Aorta (tissue), 5 donors: Measurements from ENCODE around the gene MFAP3L. TPM values are rescaled to one million over a fixed set of nuclear protein-coding genes. Genes with fewer than 3 reads are reported as not detected.
A peak's percentile ranks its signal among the peaks of the same experiment; 100 is the strongest.

Source experiments
- ATAC-seq: fragments of 200-7000 bp; cut with Tn5 transposase; one replicate; pipeline ENCODE4 v1.9.1; 2022; ENCODE audit warnings: moderate library complexity; ENCODE audit not compliant: low FRiP score
- DNase-seq, 2 donors: peaks; one replicate each; pipeline ENCODE4 v3.0.0-alpha.2; 2020
- H3K27ac ChIP-seq, 2 donors: one replicate each; pipeline ENCODE4 v1.5.1; 2013; ENCODE audit warnings: low read length in 2 of 2, mild to moderate bottlenecking in 2 of 2, moderate library complexity in 2 of 2, control low read depth in 1 of 2, inconsistent platforms in 1 of 2, low read depth in 1 of 2
- H3K27me3 ChIP-seq, 2 donors: one replicate each; pipeline ENCODE4 v1.6.1; 2013; ENCODE audit warnings: control low read depth in 1 of 2, low read length in 1 of 2, mild to moderate bottlenecking in 1 of 2, moderate library complexity in 1 of 2; ENCODE audit not compliant: insufficient read depth in 2 of 2, control insufficient read depth in 1 of 2
- H3K36me3 ChIP-seq, 2 donors: one replicate each; pipeline ENCODE4 v1.6.1; 2013; ENCODE audit warnings: control low read depth in 1 of 2, low read length in 1 of 2, mild to moderate bottlenecking in 1 of 2; ENCODE audit not compliant: insufficient read depth in 2 of 2, control insufficient read depth in 1 of 2
- H3K4me1 ChIP-seq, 2 donors: one replicate each; pipeline ENCODE4 v1.6.1; 2013; ENCODE audit warnings: low read length in 2 of 2, control low read depth in 1 of 2, mild to moderate bottlenecking in 1 of 2, moderate library complexity in 1 of 2; ENCODE audit not compliant: insufficient read depth in 2 of 2, control insufficient read depth in 1 of 2
- H3K4me3 ChIP-seq, 2 donors: one replicate each; pipeline ENCODE4 v1.5.1; 2013; ENCODE audit warnings: low read length in 2 of 2, control low read depth in 1 of 2, mild to moderate bottlenecking in 1 of 2
- H3K9me3 ChIP-seq: one replicate; pipeline ENCODE4 v1.6.1; 2013; ENCODE audit warnings: mild to moderate bottlenecking, low read length; ENCODE audit not compliant: control insufficient read depth
- WGBS, 2 donors: extraction: QIAGEN DNeasy Blood & Tissue Kit; methylation state at CpG; one replicate each; pipeline ENCODE4 v1.1.7; 2013; 5-methylcytosine and 5-hydroxymethylcytosine counted together
- intact Hi-C, 2 donors: fragments of 100-400 bp; cut with DNase I; formaldehyde crosslinking; loops; one replicate each; pipeline versions ENCODE4 v1.14.2 to v1.15.0; 2022
- polyA plus RNA-seq, 2 donors: library from polyadenylated mRNA; stranded (reverse); fragments of 200-250 nt; gene quantifications; one replicate each; pipeline ENCODE4 v1.2.3, GENCODE V29; 2013
- total RNA-seq, 2 donors: library from RNA; stranded (reverse); fragmentation: NEBNext Ultra II Directional; extraction: Animal tissue kit (Norgen Biotek cat#: 25700); gene quantifications; one replicate each; pipeline ENCODE4 v1.2.1, GENCODE V29; 2021
- donor health status: healthy with polysubstance abuse.
- donor health status: Bipolar disorder and iron deficiency.
- donor health status: DM: no; HTN: no; CAD: no.
- donor health status: DM: no; HTN: no; CAD: no.
- donor health status: DM: yes; HTN: yes; CAD: no.

MFAP3L gene
- total and polyA plus RNA-seq, 4 donors: 1.9 to 12.4 (median 7.0) TPM

DNA sequence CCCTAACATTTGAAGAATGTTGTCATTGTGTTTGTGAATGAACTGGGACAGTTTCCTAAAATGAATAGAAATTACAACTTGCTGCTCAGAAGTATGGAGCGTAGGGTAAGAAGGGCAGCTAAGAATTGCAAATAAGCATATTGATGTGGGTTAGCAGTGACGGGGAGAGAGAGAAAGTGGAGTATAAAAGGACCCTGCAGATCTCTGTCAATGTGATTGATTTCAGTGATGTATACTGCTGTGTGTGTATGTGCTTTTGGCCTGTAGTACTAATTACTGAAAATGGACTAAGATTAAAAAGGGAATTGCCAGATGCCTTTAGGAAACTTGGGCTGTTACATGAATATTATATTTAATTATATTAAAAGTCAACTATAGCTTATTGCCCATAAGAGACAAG is 7.8 kb upstream of the MFAP3L start:
- DNase-seq: no peak
- Histone ChIP-seq H3K36me3 (no peaks in the 10 kb centered on the region), H3K4me1 (no peaks in the 10 kb centered on the region), H3K9me3 (no peaks in the 10 kb centered on the region), H3K4me3 (no peak overlapping the region), H3K27ac (no peak overlapping the region), H3K27me3 (no peaks in the 10 kb centered on the region)
- WGBS, 2 donors: 95 to 96% methylated on average over 2 of the region's 2 CpGs
- no peak for ATAC-seq
- intact Hi-C loops: no loop called here

DNA sequence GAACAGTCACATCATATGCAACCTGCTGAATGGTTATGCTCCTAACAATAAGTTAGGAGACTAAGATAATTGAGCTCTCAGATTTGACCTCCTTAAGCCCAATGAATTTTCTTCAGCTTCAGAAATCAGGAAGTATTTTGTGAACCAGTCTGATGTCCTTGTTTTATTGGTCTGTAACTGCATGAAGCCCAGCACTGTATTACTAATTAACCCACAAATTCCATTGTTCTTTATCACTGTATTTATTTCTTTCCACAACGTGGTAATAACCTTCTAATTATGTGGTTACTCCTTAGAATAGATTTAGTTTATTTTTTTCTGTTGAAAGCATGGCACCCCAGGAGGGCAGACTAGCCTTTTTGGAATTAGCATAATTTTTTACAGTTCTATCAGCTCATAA is 3.9 kb upstream of the MFAP3L start:
- Histone ChIP-seq H3K36me3 (no peaks in the 10 kb centered on the region), H3K27me3 (no peaks in the 10 kb centered on the region), H3K27ac (no peak overlapping the region), H3K4me1 (no peaks in the 10 kb centered on the region), H3K9me3 (no peaks in the 10 kb centered on the region), H3K4me3 (no peak overlapping the region)
- ATAC-seq (no peak), DNase-seq (no peak)
- intact Hi-C loops: no loop called here
- 48 to 57% methylated on average over 1 of the region's 1 CpG for WGBS, 2 donors

DNA sequence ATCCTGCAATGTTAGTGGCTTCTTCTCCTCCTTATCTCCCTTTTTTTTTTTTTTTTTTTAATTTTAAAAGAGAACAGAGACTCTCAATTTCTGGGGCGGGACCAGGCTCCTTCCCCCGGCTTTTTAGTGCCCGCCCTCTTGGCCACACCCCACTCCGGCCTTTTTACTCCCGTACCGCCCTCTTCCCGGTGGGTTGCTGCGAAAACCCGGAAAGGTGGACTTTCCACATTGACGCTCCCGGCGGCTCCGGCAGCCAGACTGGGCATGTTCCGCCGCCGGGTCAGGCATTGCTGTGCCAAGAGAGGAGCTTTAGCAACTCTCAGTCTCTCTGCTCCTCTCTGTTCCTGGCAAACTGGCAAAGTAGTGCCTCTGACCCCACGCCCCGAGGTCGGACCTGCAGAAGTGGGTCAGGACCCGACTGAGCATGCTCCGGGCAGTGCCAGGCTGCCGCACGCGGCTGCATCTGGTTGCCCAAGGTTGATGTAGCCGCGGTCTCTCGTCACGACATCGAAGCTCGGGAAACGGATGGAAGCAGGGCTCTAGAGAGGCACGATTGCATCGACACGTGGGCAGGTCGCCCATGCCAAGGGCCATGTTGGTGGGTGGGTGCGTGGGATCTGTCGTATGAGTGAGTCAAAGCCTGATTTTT is 1.1 kb upstream of the MFAP3L start:
- H3K36me3 ChIP-seq: no peaks in the 10 kb centered on the region
- ATAC-seq (peak; percentile 96), DNase-seq (peak; percentile 97 to 98)
- no peak overlapping the region for H3K27ac ChIP-seq
- no peaks in the 10 kb centered on the region for H3K9me3 ChIP-seq
- 2 to 3% methylated on average over 37 of the region's 37 CpGs for WGBS, 2 donors
- no peaks in the 10 kb centered on the region for H3K4me1 ChIP-seq
- no peaks in the 10 kb centered on the region for H3K27me3 ChIP-seq
- peak overlapping the region; percentile 71 to 99 for H3K4me3 ChIP-seq
- intact Hi-C loops: loop anchor here (5.0 to 10.0 kb wide), 4 partner anchors 60 to 413 kb away; partner anchors contain the start of gene NEK1 (in 1 of the 2)

DNA sequence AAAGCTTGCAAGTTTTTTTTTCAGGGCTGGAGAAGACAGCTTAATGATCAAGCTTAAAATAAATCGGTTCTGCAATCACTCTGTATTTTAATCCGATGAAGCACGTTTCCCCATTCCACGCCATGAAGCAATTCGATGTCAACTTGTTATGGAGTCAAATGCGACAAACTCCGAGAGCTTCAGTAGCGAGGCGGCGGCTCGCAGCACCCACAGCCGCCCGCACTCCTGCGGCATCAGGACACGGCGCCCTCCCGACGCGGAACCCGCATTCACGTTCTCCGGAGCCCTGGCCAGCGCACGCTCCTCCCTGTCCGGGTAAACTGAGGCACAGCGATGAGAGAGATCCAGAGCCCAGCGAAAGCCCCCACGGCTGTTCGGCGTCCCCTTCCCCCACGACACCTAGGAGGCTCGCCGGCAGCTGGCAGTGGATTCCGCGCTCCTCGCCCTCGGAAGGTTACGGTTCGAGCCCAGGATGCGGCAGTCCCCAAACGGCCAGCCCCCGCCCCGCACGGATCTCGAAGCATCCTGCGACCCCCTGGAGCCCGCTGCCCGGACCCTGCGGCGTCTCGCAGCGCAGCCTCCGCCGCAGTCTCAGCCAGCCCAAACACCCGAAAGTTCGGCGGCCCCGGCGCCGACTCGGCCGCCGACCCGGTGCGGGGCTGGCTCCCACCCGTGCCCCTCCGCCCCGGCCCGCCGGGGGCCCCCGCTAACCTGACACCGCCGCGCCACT is 507 bp downstream of the MFAP3L start:
- no peak overlapping the region for H3K27ac ChIP-seq
- H3K9me3 ChIP-seq: no peaks in the 10 kb centered on the region
- intact Hi-C loops: loop anchor here (5.0 to 10.0 kb wide), 4 partner anchors 58 to 411 kb away; partner anchors contain the start of gene NEK1 (in 1 of the 2)
- peak overlapping the region; percentile 74 to 99 for H3K4me3 ChIP-seq
- H3K4me1 ChIP-seq: peaks cover 0 to 3% of the 10 kb centered on the region in 2 donors
- ATAC-seq (no peak), DNase-seq (peak; percentile 58 to 79)
- H3K36me3 ChIP-seq: no peaks in the 10 kb centered on the region
- no peaks in the 10 kb centered on the region for H3K27me3 ChIP-seq
- 3 to 4% methylated on average over 63 to 74 of the region's 74 CpGs for WGBS, 2 donors

DNA sequence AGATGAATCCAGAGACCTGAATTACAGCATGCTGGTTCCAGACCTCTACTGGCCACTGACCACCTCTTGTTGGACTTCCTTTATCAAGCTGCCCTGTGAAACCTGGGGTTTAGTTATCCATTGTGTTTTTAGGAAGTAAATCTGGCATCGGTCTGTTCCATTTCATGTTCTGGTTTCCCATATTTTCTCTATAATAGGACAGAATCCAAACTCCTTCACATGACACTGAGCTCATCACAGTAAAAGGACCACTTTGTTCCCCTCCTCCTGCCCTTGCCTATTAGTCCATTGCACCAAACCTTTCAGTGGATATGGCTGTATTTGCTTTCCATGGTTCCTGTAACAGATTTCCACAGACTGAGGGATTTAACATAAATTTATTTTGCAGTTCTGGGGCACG is 4.0 kb downstream of the MFAP3L start:
- Histone ChIP-seq H3K9me3 (no peaks in the 10 kb centered on the region), H3K4me1 (peaks cover 0 to 3% of the 10 kb centered on the region in 2 donors), H3K36me3 (no peaks in the 10 kb centered on the region), H3K27ac (no peak overlapping the region), H3K27me3 (no peaks in the 10 kb centered on the region), H3K4me3 (no peak overlapping the region)
- DNase-seq: no peak
- ATAC-seq: no peak
- WGBS, 2 donors: 90 to 93% methylated on average over 2 of the region's 2 CpGs
- intact Hi-C loops: loop anchor here in 1 of 2 donors (10.0 kb wide), 1 partner anchor 407 kb away; the partner anchor contains the start of gene NEK1

DNA sequence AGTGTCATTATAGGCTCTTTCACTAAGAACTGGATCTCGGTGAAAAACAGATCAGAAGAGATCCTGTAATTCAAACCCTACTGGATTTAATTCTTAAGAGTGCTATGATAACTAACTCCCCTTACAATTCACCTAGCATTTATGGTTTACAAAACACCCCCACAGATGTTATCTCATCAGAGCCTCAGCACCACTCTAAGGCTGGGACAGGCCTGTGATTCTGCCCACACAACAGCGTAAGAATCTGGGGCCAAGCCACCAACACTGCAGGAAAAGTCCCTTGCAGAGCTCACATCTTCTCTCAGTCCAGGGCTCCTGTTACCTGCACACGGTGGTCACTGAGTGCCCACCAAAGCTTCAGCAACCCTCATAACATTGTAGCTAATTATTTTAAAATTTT is 8.9 kb downstream of the MFAP3L start:
- ATAC-seq: no peak
- H3K27ac ChIP-seq: no peak overlapping the region

DNA sequence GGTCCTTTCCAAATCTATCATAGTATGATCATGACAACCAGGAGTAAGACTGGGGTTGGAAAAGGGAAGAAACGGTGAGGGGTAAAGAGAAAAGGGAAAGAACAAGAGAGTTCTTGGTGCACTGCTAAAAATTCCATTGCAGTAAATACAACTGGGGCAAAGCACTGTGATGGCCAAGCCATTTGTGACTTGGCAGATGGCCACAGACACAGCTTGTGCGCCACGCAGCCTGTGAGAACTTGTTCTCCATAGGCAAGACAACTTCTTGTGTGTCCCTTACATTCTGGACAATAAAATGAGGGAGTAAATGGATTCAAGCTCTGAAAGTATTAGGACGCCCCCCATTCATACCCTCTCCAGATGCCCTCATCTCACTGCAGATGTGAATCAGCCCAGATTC is 10.9 kb downstream of the MFAP3L start:
- ATAC-seq: no peak
- DNase-seq: peak in 1 of 2 donors; percentile 79
- Histone ChIP-seq H3K27me3 (no peaks in the 10 kb centered on the region), H3K9me3 (no peaks in the 10 kb centered on the region), H3K36me3 (no peaks in the 10 kb centered on the region), H3K27ac (no peak overlapping the region), H3K4me1 (peaks cover 0 to 7% of the 10 kb centered on the region in 2 donors), H3K4me3 (no peak overlapping the region)
- WGBS, 2 donors: 30 to 31% methylated on average over 4 of the region's 4 CpGs
- intact Hi-C loops: no loop called here

More for the DNA sequence above, 8.9 kb downstream of the MFAP3L start:
- no peak overlapping the region for H3K4me3 ChIP-seq
- intact Hi-C loops: no loop called here
- H3K4me1 ChIP-seq: peaks cover 0 to 5% of the 10 kb centered on the region in 2 donors
- WGBS, 2 donors: 67 to 86% methylated on average over 3 of the region's 3 CpGs
- no peaks in the 10 kb centered on the region for H3K27me3 ChIP-seq
- no peaks in the 10 kb centered on the region for H3K36me3 ChIP-seq
- DNase-seq: no peak
- no peaks in the 10 kb centered on the region for H3K9me3 ChIP-seq

DNA sequence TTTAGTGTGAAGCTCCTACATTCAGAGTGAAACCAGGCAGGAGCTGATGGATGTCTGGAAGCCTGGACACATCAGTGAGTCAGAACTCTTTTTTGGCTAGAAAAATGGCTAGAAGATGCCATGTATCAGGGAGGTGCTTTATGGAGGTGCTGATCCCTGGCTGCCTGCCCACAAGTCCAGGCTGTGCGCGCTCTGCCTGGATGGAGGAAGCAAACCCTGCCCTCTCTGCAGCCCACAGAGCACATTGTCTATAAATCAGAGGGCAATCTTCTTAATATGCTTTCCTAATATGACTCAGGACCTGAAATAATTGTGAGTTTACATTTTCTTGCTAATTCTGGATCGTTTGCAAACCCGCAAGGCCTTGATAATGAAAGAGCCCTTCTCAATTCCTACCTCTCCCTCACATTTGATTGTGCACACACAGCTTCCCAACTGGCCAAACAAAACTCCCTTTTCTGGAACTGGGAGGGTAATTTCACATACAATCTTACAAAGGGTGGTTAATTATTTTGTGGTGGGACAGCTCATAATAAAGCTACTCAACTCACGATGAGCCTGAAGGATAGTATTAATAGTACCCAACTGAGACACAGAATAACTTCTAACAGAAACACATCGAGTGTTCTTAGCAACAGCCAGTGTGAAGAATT is 11.7 kb downstream of the MFAP3L start:
- ATAC-seq: no peak
- H3K4me1 ChIP-seq: peaks cover 0 to 7% of the 10 kb centered on the region in 2 donors

More for the DNA sequence above, 11.7 kb downstream of the MFAP3L start:
- Histone ChIP-seq H3K36me3 (no peaks in the 10 kb centered on the region), H3K27ac (no peak overlapping the region), H3K9me3 (no peaks in the 10 kb centered on the region), H3K27me3 (no peaks in the 10 kb centered on the region), H3K4me3 (no peak overlapping the region)
- intact Hi-C loops: no loop called here
- 35 to 55% methylated on average over 6 of the region's 6 CpGs for WGBS, 2 donors
- DNase-seq: no peak
